GM12878 (cell line): ENCODE results near the gene GNG12. TPM values are rescaled to one million over a fixed set of nuclear protein-coding genes. Genes with fewer than 3 reads are reported as not detected.

ENCODE experiments used
- ATAC-seq: fragments of 200-7000 bp; cut with Tn5 transposase; 3 replicates; pipeline ENCODE4 v1.9.1; 2020; ENCODE audit warnings: mild to moderate bottlenecking, moderate library complexity
- BruUV-seq: library from RNA; stranded (reverse); fragments of 400-500 nt; replicated peaks from 2 replicates; lab custom pipeline; 2021; lab: Mats Ljungman, UMichigan
- CTCF ChIA-PET: fragments of 300-600 bp; sonication (Branson Sonifier 250); formaldehyde crosslinking; extraction: SDS; loops from one replicate; lab custom pipeline; 2021; ENCODE audit warnings: inconsistent platforms; lab: Yijun Ruan, JAX
- POLR2A ChIA-PET: fragments of 350-600 bp; formaldehyde crosslinking; extraction: SDS; loops from one replicate; lab custom pipeline; 2021; ENCODE audit warnings: inconsistent platforms; lab: Charles Lee
- RAD21 ChIA-PET: fragments of 300-600 bp; sonication (Branson Sonifier 250); formaldehyde crosslinking; loops from one replicate; lab custom pipeline; 2023; ENCODE audit warnings: antibody characterized with exemption; ENCODE audit not compliant: unreplicated experiment; lab: Charles Lee
- SMC1A ChIA-PET: fragments of 300-600 bp; sonication (Branson Sonifier 250); formaldehyde crosslinking; loops from one replicate; lab custom pipeline; 2023; ENCODE audit not compliant: unreplicated experiment, uncharacterized antibody; lab: Charles Lee
- DNase-seq: peaks from one replicate; pipeline ENCODE4 v3.0.0-alpha.2; 2011; ENCODE audit warnings: low read depth, low spot score
- FAIRE-seq: peaks from 3 replicates; lab custom pipeline; 2011; peaks lifted over from hg19 to GRCh38; lab: Jason Lieb, UNC
- H2AFZ ChIP-seq: 2 replicates; pipeline ENCODE4 v1.6.0; 2011; ENCODE audit warnings: low read depth, low read length, control low read depth; ENCODE audit not compliant: control insufficient read depth
- H3K27ac ChIP-seq: 2 replicates; pipeline ENCODE4 v1.5.1; 2011; ENCODE audit warnings: control low read depth; ENCODE audit not compliant: control insufficient read depth, insufficient read depth
- H3K27me3 ChIP-seq, 2 experiments: replicated peaks in 1 of 2; 2 replicates each; pipeline versions ENCODE4 v1.6.0 to v1.6.1; 2011; ENCODE audit warnings: low read length in 1 of 2; ENCODE audit not compliant: control insufficient read depth in 2 of 2, insufficient read depth in 2 of 2
- H3K36me3 ChIP-seq, 2 experiments: 2 replicates each; pipeline ENCODE4 v1.5.1; 2011; ENCODE audit warnings: low read length in 1 of 2; ENCODE audit not compliant: control insufficient read depth in 2 of 2, insufficient read depth in 2 of 2
- H3K4me1 ChIP-seq: 2 replicates; pipeline ENCODE4 v1.6.1; 2011; ENCODE audit warnings: mild to moderate bottlenecking, low read length, moderate library complexity, mixed read lengths; ENCODE audit not compliant: control insufficient read depth, insufficient read depth
- H3K4me2 ChIP-seq: 2 replicates; pipeline ENCODE4 v1.6.0; 2011; ENCODE audit warnings: control low read depth; ENCODE audit not compliant: control insufficient read depth, insufficient read depth
- H3K4me3 ChIP-seq: fragments of 200-600 bp; sonication (generic); 2 replicates; pipeline ENCODE4 v1.5.1; 2016
- H3K79me2 ChIP-seq: 2 replicates; pipeline ENCODE4 v1.6.0; 2011; ENCODE audit warnings: low read length; ENCODE audit not compliant: control insufficient read depth, insufficient read depth
- H3K9ac ChIP-seq: 2 replicates; pipeline ENCODE4 v1.8.0; 2011; ENCODE audit warnings: low read length, control low read depth, mixed read lengths; ENCODE audit not compliant: control insufficient read depth, insufficient read depth
- H3K9me3 ChIP-seq: replicated peaks from 3 replicates; pipeline ENCODE4 v1.5.1; 2011; ENCODE audit warnings: mild to moderate bottlenecking, low read length; ENCODE audit not compliant: control insufficient read depth, insufficient read depth
- H4K20me1 ChIP-seq: 2 replicates; pipeline ENCODE4 v1.6.0; 2011; ENCODE audit not compliant: control insufficient read depth, insufficient read depth
- ATF7 ChIP-seq: fragments of 450-650 bp; IDR thresholded peaks from 2 replicates; pipeline ENCODE4 v1.6.1; 2016; ENCODE audit warnings: low read depth, mild to moderate bottlenecking
- EGR1 ChIP-seq, 2 experiments: IDR thresholded peaks; 1 replicate in 1 of 2; 2 replicates in 1 of 2; pipeline ENCODE4 v1.6.1; 2011 to 2012; ENCODE audit warnings: low read depth in 2 of 2, low read length in 2 of 2, borderline replicate concordance in 1 of 2, mild to moderate bottlenecking in 1 of 2, moderate library complexity in 1 of 2
- ETV6 ChIP-seq, 2 experiments: fragments of 450-650 bp in 1 of 2; IDR thresholded peaks in 1 of 2; conservative IDR thresholded peaks in 1 of 2; 2 replicates each; pipeline ENCODE4 v1.6.1; 2014; ENCODE audit warnings: antibody characterized with exemption in 1 of 2, borderline replicate concordance in 1 of 2, low read depth in 1 of 2, mild to moderate bottlenecking in 1 of 2, moderate library complexity in 1 of 2
- IRF3 ChIP-seq: fragments of 450-650 bp; IDR thresholded peaks from 2 replicates; pipeline ENCODE4 v1.6.1; 2014; ENCODE audit warnings: mild to moderate bottlenecking
- LARP7 ChIP-seq: fragments of 450-650 bp; IDR thresholded peaks from 2 replicates; pipeline ENCODE4 v1.6.1; 2017; ENCODE audit warnings: mild to moderate bottlenecking
- MAX ChIP-seq: IDR thresholded peaks from 2 replicates; pipeline ENCODE4 v1.6.1; 2012; ENCODE audit warnings: low read depth, low read length, improper control_type of control experiment
- SIX5 ChIP-seq: IDR thresholded peaks from 2 replicates; pipeline ENCODE4 v1.6.1; 2011; ENCODE audit warnings: mild to moderate bottlenecking, low read depth, low read length, moderate library complexity; ENCODE audit not compliant: severe bottlenecking
- SUZ12 ChIP-seq: fragments of 200-600 bp; sonication (generic); IDR thresholded peaks from one replicate; pipeline ENCODE4 v1.6.1; 2018; ENCODE audit warnings: antibody characterized with exemption, mild to moderate bottlenecking; ENCODE audit not compliant: unreplicated experiment
- ZBED1 ChIP-seq: IDR thresholded peaks from 2 replicates; pipeline ENCODE4 v1.6.1; 2016; ENCODE audit warnings: borderline replicate concordance
- ZNF384 ChIP-seq: IDR thresholded peaks from 2 replicates; pipeline ENCODE4 v1.6.1; 2012; ENCODE audit warnings: low read depth, mild to moderate bottlenecking, low read length, improper control_type of control experiment, borderline replicate concordance
- ZNF687 ChIP-seq: fragments of 450-650 bp; IDR thresholded peaks from 2 replicates; pipeline ENCODE4 v1.6.1; 2017; ENCODE audit warnings: mild to moderate bottlenecking, moderate library complexity
- WGBS: methylation state at CpG from one replicate; pipeline ENCODE4 v1.1.6; 2016; ENCODE audit warnings: low lambda C conversion rate; ENCODE audit not compliant: insufficient replicate concordance, insufficient coverage; ENCODE audit errors: missing lambda C conversion rate; 5-methylcytosine and 5-hydroxymethylcytosine counted together
- in situ Hi-C: fragments of 300-500 bp; cut with MboI; formaldehyde crosslinking; loops from 9 replicates; pipeline ENCODE4 v1.14.3; 2018; ENCODE audit warnings: mixed read lengths
- intact Hi-C: fragments of 100-400 bp; cut with micrococcal nuclease; formaldehyde crosslinking; loops from one replicate; pipeline ENCODE4 v1.14.2; 2022; ENCODE audit not compliant: unreplicated experiment
- polyA plus RNA-seq, 11 experiments: library from polyadenylated mRNA; depleted of rRNA in 4 of 11; unstranded in 6 of 11; stranded (reverse) in 5 of 11; fragments of >200 nt; fragmentation: Nextera tagmentation in 4 of 11; fragmentation: Illumina TruSeq in 1 of 11; extraction: Ambion mirVana in 4 of 11; extraction: Trizol in 1 of 11; gene quantifications; 1 replicate in 1 of 11; 2 replicates in 10 of 11; pipeline versions ENCODE4 v1.2.1 to v1.2.3, GENCODE V29; 2011 to 2016; ENCODE audit warnings: inconsistent platforms in 2 of 11, missing spikeins in 2 of 11, low read depth in 1 of 11
- total RNA-seq, 4 experiments: library from RNA; depleted of rRNA in 3 of 4; stranded (reverse); fragments of >200 nt in 3 of 4; fragmentation: Illumina TruSeq in 1 of 4; extraction: Trizol in 1 of 4; gene quantifications; 2 replicates each; pipeline versions ENCODE4 v1.2.1 to v1.2.3, GENCODE V29; 2013 to 2021

GNG12 gene
- total and polyA plus RNA-seq, 10 of the 15 experiments (the other 5 are each of a cell fraction or from before 2014, with no cell fraction given): 0.22 to 32.8 (median 0.35) TPM

GRCh38 chr1:67664048-67664447, 169.2 kb downstream of the GNG12 start:
- ATAC-seq: no peak
- no peak overlapping the region for H3K27ac ChIP-seq
- BruUV-seq: no TSS peak
- intact Hi-C loops: no loop called here
- TF ChIP-seq EGR1 (IDR thresholded peaks at IDR 0.05; ENCODE audit: borderline replicate concordance in 1 of 2, low read depth in 2 of 2, low read length in 2 of 2) (no peak), ATF7 (no peak)
- TF ChIP-seq, all 136 proteins: peak for 0
- in situ Hi-C loops: no loop called here
- RAD21 ChIA-PET: interaction anchor here (0.5 to 1.3 kb wide), 3 partner anchors 29 to 103 kb away, joined by 3 to 6 read pairs (median 3); no protein-coding TSS in a partner anchor
- H3K9me3 ChIP-seq: no peaks in the 10 kb centered on the region
- H3K4me3 ChIP-seq: no peak overlapping the region
- no peaks in the 10 kb centered on the region for H4K20me1 ChIP-seq
- DNase-seq (no peak), FAIRE-seq (no peak)
- CTCF ChIA-PET: interaction anchor here (1.8 kb wide), 1 partner anchor 96 kb away, joined by 5 read pairs; no protein-coding TSS in a partner anchor
- H3K36me3 ChIP-seq: no peaks in the 10 kb centered on the region
- H3K79me2 ChIP-seq: no peaks in the 10 kb centered on the region
- 33% methylated on average over 1 of the region's 1 CpG for WGBS
- H3K4me2 ChIP-seq: no peak overlapping the region
- POLR2A ChIA-PET: interaction anchor here (1.3 kb wide), 1 partner anchor 13 kb away, joined by 3 read pairs; no protein-coding TSS in a partner anchor
- no peak overlapping the region for H3K9ac ChIP-seq
- no peak overlapping the region for H2AFZ ChIP-seq
- H3K4me1 ChIP-seq: no peaks in the 10 kb centered on the region
- SMC1A ChIA-PET: interaction anchor here (0.7 to 1.8 kb wide), 3 partner anchors 11 to 100 kb away, joined by 3 to 5 read pairs (median 5); no protein-coding TSS in a partner anchor
- H3K27me3 ChIP-seq: no peaks in the 10 kb centered on the region; a peak in 1 of 4 replicates

- Histone ChIP-seq H4K20me1 (no peaks in the 10 kb centered on the region), H3K4me3 (no peak overlapping the region), H3K9me3 (no peaks in the 10 kb centered on the region), H3K4me2 (no peak overlapping the region), H3K79me2 (no peaks in the 10 kb centered on the region), H3K27me3 (no peaks in the 10 kb centered on the region; a peak in 1 of 4 replicates), H3K27ac (no peak overlapping the region), H3K4me1 (no peaks in the 10 kb centered on the region), H3K36me3 (no peaks in the 10 kb centered on the region), H2AFZ (no peak overlapping the region), H3K9ac (no peak overlapping the region)
- ChIA-PET RAD21 (interaction anchor here (1.3 kb wide), 1 partner anchor 97 kb away, joined by 6 read pairs; no protein-coding TSS in a partner anchor), POLR2A (no interaction called here), CTCF (interaction anchor here (1.3 to 1.8 kb wide), 2 partner anchors 97 to 101 kb away, joined by 3 to 5 read pairs; no protein-coding TSS in a partner anchor), SMC1A (interaction anchor here (1.8 kb wide), 1 partner anchor 53 kb away, joined by 5 read pairs; no protein-coding TSS in a partner anchor)
- intact Hi-C loops (no loop called here), in situ Hi-C loops (no loop called here)
- no TSS peak for BruUV-seq
- DNase-seq (no peak), FAIRE-seq (no peak), ATAC-seq (no peak)
- 22% methylated on average over 6 of the region's 6 CpGs for WGBS
- TF ChIP-seq ZNF384 (no peak), ZNF687 (no peak), ZBED1 (no peak), ETV6 (conservative IDR thresholded peaks at IDR 0.05 in 1 of 2, IDR thresholded peaks at IDR 0.05 in 1 of 2; ENCODE audit: borderline replicate concordance in 1 of 2, low read depth in 1 of 2) (no peak), SUZ12 (no peak), MAX (no peak), IRF3 (no peak), SIX5 (no peak), LARP7 (no peak)
These were observed 170.4 kb downstream of the GNG12 start for GRCh38 chr1:67662884-67663283.
